HL-60 (cell line): ENCODE results near the gene TUBGCP5.
"Not testable (repeated sequence)": the region's sequence is repeated elsewhere in the genome, so short reads cannot be mapped to it uniquely, and the experiment has no call there.

Experiments used
- DNase-seq, 2 experiments: peaks; one replicate each; pipeline ENCODE4 v3.0.0-alpha.2; 2010 to 2020; ENCODE audit warnings: low read depth in 1 of 2, low spot score in 1 of 2
- H3K27ac ChIP-seq: fragments of 250-450 bp; sonication (Bioruptor Pico); replicated peaks from 2 replicates; pipeline ENCODE4 v1.5.1; 2020; ENCODE audit warnings: mild to moderate bottlenecking, moderate library complexity
- H3K27me3 ChIP-seq: fragments of 250-450 bp; sonication (Bioruptor Pico); 2 replicates; pipeline ENCODE4 v1.5.1; 2021; ENCODE audit warnings: mild to moderate bottlenecking, moderate library complexity; ENCODE audit not compliant: insufficient read depth, poor library complexity, severe bottlenecking
- H3K4me3 ChIP-seq: replicated peaks from 2 replicates; pipeline ENCODE4 v1.5.1; 2011; ENCODE audit warnings: mild to moderate bottlenecking, control low read depth, low read length; ENCODE audit not compliant: insufficient read depth
- GABPA ChIP-seq: IDR thresholded peaks from 2 replicates; pipeline ENCODE4 v1.6.1; 2012; ENCODE audit warnings: low read depth
- POLR2AphosphoS5 ChIP-seq: IDR thresholded peaks from 2 replicates; pipeline ENCODE4 v1.6.1; 2012; ENCODE audit warnings: low read depth
- SPI1 ChIP-seq: IDR thresholded peaks from 2 replicates; pipeline ENCODE4 v1.6.1; 2012; ENCODE audit warnings: low read depth, mild to moderate bottlenecking, borderline replicate concordance
- TF ChIP-seq, protein P1 (sequence below): IDR thresholded peaks from one replicate; pipeline ENCODE4 v1.5.1; 2011; ENCODE audit warnings: low read length, control low read depth, inconsistent platforms; ENCODE audit not compliant: insufficient read depth
- TF ChIP-seq, protein P2 (sequence below): IDR thresholded peaks from 2 replicates; pipeline ENCODE4 v1.6.1; 2012; ENCODE audit warnings: low read depth; ENCODE audit not compliant: insufficient replicate concordance

TUBGCP5 gene

DNA sequence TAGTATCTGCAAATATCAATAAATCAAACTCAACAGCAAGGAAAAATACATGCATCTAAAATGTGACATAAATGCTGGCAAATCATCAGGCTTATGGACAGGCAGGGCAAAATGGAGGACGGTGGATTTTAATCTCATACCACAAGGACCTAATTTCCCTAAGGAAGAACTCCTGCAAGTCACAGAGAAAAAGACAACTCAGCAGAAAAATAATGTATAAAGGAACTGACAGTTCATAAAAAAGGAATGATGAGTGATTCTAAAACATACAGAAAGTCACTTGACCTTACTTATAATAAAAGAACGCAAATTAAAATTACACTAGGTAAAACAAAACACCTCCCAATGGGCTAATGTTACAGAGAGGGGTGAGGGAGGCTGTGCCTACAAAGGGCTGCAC, 17.2 kb downstream of the TUBGCP5 start:
- DNase-seq, result no peak
- Histone ChIP-seq H3K27me3 (no peaks in the 10 kb centered on the region), H3K4me3 (no peak overlapping the region), H3K27ac (no peak overlapping the region)
- TF ChIP-seq POLR2AphosphoS5, result no peak
- TF ChIP-seq SPI1, result no peak
- no peak for TF ChIP-seq GABPA
- TF ChIP-seq, protein P1, sequence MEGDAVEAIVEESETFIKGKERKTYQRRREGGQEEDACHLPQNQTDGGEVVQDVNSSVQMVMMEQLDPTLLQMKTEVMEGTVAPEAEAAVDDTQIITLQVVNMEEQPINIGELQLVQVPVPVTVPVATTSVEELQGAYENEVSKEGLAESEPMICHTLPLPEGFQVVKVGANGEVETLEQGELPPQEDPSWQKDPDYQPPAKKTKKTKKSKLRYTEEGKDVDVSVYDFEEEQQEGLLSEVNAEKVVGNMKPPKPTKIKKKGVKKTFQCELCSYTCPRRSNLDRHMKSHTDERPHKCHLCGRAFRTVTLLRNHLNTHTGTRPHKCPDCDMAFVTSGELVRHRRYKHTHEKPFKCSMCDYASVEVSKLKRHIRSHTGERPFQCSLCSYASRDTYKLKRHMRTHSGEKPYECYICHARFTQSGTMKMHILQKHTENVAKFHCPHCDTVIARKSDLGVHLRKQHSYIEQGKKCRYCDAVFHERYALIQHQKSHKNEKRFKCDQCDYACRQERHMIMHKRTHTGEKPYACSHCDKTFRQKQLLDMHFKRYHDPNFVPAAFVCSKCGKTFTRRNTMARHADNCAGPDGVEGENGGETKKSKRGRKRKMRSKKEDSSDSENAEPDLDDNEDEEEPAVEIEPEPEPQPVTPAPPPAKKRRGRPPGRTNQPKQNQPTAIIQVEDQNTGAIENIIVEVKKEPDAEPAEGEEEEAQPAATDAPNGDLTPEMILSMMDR, result no peak
- TF ChIP-seq, protein P2, sequence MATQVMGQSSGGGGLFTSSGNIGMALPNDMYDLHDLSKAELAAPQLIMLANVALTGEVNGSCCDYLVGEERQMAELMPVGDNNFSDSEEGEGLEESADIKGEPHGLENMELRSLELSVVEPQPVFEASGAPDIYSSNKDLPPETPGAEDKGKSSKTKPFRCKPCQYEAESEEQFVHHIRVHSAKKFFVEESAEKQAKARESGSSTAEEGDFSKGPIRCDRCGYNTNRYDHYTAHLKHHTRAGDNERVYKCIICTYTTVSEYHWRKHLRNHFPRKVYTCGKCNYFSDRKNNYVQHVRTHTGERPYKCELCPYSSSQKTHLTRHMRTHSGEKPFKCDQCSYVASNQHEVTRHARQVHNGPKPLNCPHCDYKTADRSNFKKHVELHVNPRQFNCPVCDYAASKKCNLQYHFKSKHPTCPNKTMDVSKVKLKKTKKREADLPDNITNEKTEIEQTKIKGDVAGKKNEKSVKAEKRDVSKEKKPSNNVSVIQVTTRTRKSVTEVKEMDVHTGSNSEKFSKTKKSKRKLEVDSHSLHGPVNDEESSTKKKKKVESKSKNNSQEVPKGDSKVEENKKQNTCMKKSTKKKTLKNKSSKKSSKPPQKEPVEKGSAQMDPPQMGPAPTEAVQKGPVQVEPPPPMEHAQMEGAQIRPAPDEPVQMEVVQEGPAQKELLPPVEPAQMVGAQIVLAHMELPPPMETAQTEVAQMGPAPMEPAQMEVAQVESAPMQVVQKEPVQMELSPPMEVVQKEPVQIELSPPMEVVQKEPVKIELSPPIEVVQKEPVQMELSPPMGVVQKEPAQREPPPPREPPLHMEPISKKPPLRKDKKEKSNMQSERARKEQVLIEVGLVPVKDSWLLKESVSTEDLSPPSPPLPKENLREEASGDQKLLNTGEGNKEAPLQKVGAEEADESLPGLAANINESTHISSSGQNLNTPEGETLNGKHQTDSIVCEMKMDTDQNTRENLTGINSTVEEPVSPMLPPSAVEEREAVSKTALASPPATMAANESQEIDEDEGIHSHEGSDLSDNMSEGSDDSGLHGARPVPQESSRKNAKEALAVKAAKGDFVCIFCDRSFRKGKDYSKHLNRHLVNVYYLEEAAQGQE, result no peak

DNA sequence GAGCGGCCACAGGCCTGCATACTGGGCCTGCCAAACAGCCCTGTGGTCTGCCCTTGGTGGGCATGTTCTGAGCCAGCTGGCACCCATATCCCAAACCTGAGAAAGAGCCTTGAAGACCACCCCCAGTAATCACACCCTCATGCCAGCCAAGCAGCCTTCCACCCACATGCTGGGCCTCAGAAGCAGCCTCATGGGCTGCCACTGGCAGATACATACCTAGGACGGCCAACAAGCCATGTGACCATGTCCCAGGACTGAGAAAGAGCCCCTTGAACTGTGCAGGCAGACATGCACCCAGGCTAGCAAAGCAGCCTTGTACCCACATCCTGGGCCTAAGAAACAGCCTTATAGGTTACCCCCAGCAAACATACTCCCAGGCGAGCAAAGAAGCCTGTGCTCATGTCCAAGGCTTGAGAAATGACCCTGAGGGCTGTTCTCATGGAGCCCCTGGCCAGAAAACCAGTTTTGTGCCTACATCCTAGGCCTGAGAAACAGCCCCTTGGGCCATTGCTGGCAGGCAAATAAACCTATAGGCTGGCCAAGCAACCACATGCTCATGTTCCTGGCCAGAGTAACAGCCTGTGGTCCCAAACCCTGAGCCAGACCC, 24.9 kb downstream of the TUBGCP5 start:
- H3K27ac ChIP-seq, result no peak overlapping the region
- H3K27me3 ChIP-seq, result no peaks in the 10 kb centered on the region
- no peak for DNase-seq
- no peak overlapping the region for H3K4me3 ChIP-seq
- TF ChIP-seq, protein P1, result no peak
- TF ChIP-seq POLR2AphosphoS5, result no peak
- TF ChIP-seq GABPA, result no peak
- TF ChIP-seq, protein P2, result no peak
- no peak for TF ChIP-seq SPI1

DNA sequence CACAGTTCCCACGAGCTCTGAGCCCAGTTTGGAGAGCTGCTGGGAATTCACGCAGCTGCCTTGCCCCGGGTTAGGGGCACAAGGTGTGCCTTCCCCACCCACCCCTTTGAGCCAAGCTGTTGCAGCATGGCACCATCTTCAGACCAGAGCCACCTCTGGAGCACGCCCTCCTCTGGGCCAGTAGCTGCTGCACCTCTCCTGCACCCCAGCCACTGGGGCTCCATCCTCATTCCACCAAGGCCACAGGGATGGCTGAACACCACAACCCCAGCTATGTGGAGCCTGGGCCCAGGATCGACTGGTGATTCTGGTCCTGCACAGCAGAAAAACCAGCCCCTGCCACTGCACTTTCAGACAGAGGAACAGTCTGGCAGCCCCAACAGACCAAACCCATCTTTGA, 25.7 kb downstream of the TUBGCP5 start:
- no peak overlapping the region for H3K4me3 ChIP-seq
- H3K27ac ChIP-seq, result no peak overlapping the region
- TF ChIP-seq SPI1 (no peak), GABPA (no peak), POLR2AphosphoS5 (no peak)
- TF ChIP-seq, protein P1, result no peak
- TF ChIP-seq, protein P2, result no peak
- no peaks in the 10 kb centered on the region for H3K27me3 ChIP-seq
- DNase-seq, result no peak

DNA sequence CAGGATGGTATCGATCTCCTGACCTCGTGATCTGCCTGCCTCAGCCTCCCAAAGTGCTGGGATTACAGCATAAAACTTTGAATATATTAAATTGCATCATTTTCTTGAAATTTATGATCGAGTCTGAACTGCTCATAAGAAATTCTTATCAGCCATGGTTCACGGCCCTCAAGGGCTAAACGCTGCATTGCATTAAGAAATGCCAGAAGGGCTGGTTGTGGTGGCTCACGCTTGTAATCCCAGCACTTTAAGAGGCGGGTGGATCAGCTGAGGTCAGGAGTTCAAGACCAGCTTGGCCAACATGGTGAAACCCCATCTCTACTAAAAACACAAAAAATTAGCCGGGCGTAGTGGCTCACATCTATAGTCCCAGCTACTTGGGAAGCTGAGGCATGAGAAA, 26.8 kb downstream of the TUBGCP5 start:
- H3K27me3 ChIP-seq, H3K27ac ChIP-seq, DNase-seq, H3K4me3 ChIP-seq: not testable (repeated sequence)
